PFSK-1 (cell line): ENCODE measurements around the gene CRKL.

Experiments
- POLR2AphosphoS5 ChIP-seq: IDR thresholded peaks from 2 replicates; pipeline ENCODE4 v1.6.1; 2012; ENCODE audit warnings: low read depth, mild to moderate bottlenecking, control low read depth, low read length, moderate library complexity
- TF ChIP-seq, protein P1 (sequence below), 2 experiments: IDR thresholded peaks; 2 replicates each; pipeline versions ENCODE4 v1.6.1 to v1.8.0; 2011 to 2012; ENCODE audit warnings: low read depth in 2 of 2, low read length in 2 of 2, control low read depth in 1 of 2, inconsistent platforms in 1 of 2, mild to moderate bottlenecking in 1 of 2, moderate library complexity in 1 of 2; ENCODE audit not compliant: insufficient read depth in 1 of 2

DNA sequence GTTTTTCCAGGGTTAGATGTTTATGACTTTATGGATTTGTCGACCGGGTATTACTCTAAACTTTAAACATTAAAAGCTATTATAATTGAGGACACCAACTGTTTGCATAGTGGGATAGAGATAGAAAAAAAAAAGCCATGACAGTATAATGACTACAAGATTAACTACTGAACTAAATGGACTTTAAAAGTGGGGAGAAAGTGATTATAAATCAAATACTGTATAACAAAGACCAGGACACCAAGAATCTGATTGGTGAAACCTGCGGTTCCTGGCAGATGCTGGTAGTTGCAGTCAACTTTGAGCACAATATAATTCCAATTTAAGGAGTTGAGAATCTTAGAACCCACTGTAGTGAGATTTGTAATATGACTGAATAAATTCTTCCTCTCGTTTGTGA lies 2.5 kb downstream of the CRKL start:
- TF ChIP-seq, protein P1, sequence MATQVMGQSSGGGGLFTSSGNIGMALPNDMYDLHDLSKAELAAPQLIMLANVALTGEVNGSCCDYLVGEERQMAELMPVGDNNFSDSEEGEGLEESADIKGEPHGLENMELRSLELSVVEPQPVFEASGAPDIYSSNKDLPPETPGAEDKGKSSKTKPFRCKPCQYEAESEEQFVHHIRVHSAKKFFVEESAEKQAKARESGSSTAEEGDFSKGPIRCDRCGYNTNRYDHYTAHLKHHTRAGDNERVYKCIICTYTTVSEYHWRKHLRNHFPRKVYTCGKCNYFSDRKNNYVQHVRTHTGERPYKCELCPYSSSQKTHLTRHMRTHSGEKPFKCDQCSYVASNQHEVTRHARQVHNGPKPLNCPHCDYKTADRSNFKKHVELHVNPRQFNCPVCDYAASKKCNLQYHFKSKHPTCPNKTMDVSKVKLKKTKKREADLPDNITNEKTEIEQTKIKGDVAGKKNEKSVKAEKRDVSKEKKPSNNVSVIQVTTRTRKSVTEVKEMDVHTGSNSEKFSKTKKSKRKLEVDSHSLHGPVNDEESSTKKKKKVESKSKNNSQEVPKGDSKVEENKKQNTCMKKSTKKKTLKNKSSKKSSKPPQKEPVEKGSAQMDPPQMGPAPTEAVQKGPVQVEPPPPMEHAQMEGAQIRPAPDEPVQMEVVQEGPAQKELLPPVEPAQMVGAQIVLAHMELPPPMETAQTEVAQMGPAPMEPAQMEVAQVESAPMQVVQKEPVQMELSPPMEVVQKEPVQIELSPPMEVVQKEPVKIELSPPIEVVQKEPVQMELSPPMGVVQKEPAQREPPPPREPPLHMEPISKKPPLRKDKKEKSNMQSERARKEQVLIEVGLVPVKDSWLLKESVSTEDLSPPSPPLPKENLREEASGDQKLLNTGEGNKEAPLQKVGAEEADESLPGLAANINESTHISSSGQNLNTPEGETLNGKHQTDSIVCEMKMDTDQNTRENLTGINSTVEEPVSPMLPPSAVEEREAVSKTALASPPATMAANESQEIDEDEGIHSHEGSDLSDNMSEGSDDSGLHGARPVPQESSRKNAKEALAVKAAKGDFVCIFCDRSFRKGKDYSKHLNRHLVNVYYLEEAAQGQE (IDR thresholded peaks at IDR 0.05; ENCODE audit: insufficient read depth in 1 of 2, low read depth in 2 of 2, low read length in 2 of 2) = no peak
- TF ChIP-seq POLR2AphosphoS5 = no peak
